Measurements from ENCODE around the gene PKP4.
"Not testable (repeated sequence)": the region's sequence is repeated elsewhere in the genome, so short reads cannot be mapped to it uniquely, and the experiment has no call there.

PKP4 gene

GRCh38 chr2:158473300-158473699 lies 16.5 kb downstream of the PKP4 start:
- not testable (repeated sequence) for DNase-seq (ENCODE audit: low spot score)

GRCh38 chr2:158473719-158474392 lies 17.1 kb downstream of the PKP4 start:
- DNase-seq (ENCODE audit: low spot score) = no peak

- not testable (repeated sequence) for DNase-seq (ENCODE audit: low spot score)
These were observed 17.8 kb downstream of the PKP4 start for GRCh38 chr2:158474526-158475011.

- no peak for DNase-seq (ENCODE audit: low spot score)
These were observed 20.4 kb downstream of the PKP4 start for GRCh38 chr2:158477202-158477601.

- no peak for DNase-seq (ENCODE audit: low spot score)
These were observed 21.5 kb downstream of the PKP4 start for GRCh38 chr2:158478237-158478636.

- DNase-seq (ENCODE audit: low spot score) = no peak
These were observed 22.1 kb downstream of the PKP4 start for GRCh38 chr2:158478816-158479215.

- no peak for DNase-seq (ENCODE audit: low spot score)
These were observed 24.4 kb downstream of the PKP4 start for GRCh38 chr2:158481116-158481515.

- DNase-seq (ENCODE audit: low spot score) = no peak
These were observed 25.8 kb downstream of the PKP4 start for GRCh38 chr2:158482594-158482993.

- no peak for DNase-seq (ENCODE audit: low spot score)
These were observed 28.3 kb downstream of the PKP4 start for GRCh38 chr2:158484892-158485556.

- DNase-seq (ENCODE audit: low spot score) = no peak
These were observed 29.6 kb downstream of the PKP4 start for GRCh38 chr2:158486150-158486969.

- DNase-seq (ENCODE audit: low spot score) = no peak
These were observed 30.2 kb downstream of the PKP4 start for GRCh38 chr2:158486970-158487325.

GRCh38 chr2:158487419-158487818 lies 30.7 kb downstream of the PKP4 start:
- no peak for DNase-seq (ENCODE audit: low spot score)

GRCh38 chr2:158488442-158489216 lies 31.9 kb downstream of the PKP4 start:
- DNase-seq (ENCODE audit: low spot score) = no peak

- no peak for DNase-seq (ENCODE audit: low spot score)
These were observed 32.8 kb downstream of the PKP4 start for GRCh38 chr2:158489366-158490112.

GRCh38 chr2:158491072-158491471 lies 34.3 kb downstream of the PKP4 start:
- no peak for DNase-seq (ENCODE audit: low spot score)

- no peak for DNase-seq (ENCODE audit: low spot score)
These were observed 36.7 kb downstream of the PKP4 start for GRCh38 chr2:158493458-158493857.

GRCh38 chr2:158495175-158495574 lies 38.4 kb downstream of the PKP4 start:
- DNase-seq (ENCODE audit: low spot score) = no peak

- DNase-seq (ENCODE audit: low spot score) = no peak
These were observed 40.2 kb downstream of the PKP4 start for GRCh38 chr2:158496986-158497385.

GRCh38 chr2:158497486-158497885 lies 40.7 kb downstream of the PKP4 start:
- DNase-seq (ENCODE audit: low spot score) = no peak

GRCh38 chr2:158498043-158498748 lies 41.4 kb downstream of the PKP4 start:
- no peak for DNase-seq (ENCODE audit: low spot score)

- no peak for DNase-seq (ENCODE audit: low spot score)
These were observed 42.0 kb downstream of the PKP4 start for GRCh38 chr2:158498749-158499136.

Measured in globus pallidus (tissue), 1 donor.